ENCODE results near the gene HSPA9. TPM values are rescaled to one million over a fixed set of nuclear protein-coding genes. Genes with fewer than 3 reads are reported as not detected.

HSPA9 gene
- total RNA-seq, 2 donors from 2014 or later: 79.8 to 98.3 TPM

DNA sequence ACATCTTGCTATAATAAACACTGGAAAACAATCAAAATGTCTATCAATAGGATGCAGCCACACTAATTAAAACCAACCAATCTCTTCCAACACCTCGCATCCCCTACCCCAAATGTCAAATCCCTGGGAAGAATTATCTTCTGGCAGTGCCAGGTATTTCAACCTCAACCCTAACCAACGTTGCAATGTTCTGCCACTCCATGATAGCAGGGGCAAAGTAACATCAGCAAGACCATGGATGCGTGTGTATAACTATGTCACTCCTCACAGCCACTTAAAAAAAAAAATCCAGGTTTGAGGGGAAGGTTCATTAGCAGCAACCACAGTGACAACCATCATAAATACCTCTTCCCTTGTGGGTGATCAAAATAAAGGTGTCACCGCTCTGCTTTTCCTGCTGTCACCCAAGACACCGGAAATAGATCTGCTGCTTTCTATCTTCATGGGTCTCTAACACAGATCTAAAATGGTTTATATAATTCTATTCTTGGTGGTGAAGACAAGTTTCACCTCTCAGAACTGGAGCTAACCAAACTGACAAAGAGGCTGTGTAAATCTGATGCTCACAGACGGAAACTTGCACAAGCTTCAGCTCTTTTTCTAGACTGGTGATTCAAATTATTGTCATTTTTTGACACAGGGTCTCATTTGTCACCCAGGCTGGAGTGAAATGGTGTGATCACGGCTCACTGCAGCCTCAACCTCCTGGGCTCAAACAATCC, 9.9 kb downstream of the HSPA9 start:
- Histone ChIP-seq H3K4me3 (no peak overlapping the region), H3K36me3 (replicated peaks in 1 of 2; ENCODE audit: insufficient read depth in 1 of 2, low read depth in 2 of 2) (peaks cover 6 to 42% of the 10 kb centered on the region in 2 donors), H3K4me1 (no peaks in the 10 kb centered on the region), H3K9me3 (no peaks in the 10 kb centered on the region), H3K27me3 (no peaks in the 10 kb centered on the region), H3K27ac (no peak overlapping the region)
- no peak for TF ChIP-seq POLR2A (IDR thresholded peaks at IDR 0.05)
- TF ChIP-seq, protein P1, sequence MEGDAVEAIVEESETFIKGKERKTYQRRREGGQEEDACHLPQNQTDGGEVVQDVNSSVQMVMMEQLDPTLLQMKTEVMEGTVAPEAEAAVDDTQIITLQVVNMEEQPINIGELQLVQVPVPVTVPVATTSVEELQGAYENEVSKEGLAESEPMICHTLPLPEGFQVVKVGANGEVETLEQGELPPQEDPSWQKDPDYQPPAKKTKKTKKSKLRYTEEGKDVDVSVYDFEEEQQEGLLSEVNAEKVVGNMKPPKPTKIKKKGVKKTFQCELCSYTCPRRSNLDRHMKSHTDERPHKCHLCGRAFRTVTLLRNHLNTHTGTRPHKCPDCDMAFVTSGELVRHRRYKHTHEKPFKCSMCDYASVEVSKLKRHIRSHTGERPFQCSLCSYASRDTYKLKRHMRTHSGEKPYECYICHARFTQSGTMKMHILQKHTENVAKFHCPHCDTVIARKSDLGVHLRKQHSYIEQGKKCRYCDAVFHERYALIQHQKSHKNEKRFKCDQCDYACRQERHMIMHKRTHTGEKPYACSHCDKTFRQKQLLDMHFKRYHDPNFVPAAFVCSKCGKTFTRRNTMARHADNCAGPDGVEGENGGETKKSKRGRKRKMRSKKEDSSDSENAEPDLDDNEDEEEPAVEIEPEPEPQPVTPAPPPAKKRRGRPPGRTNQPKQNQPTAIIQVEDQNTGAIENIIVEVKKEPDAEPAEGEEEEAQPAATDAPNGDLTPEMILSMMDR (IDR thresholded peaks at IDR 0.05): no peak
- WGBS, 2 donors: 76 to 83% methylated on average over 7 of the region's 7 CpGs
- ATAC-seq (no peak), DNase-seq (no peak)
- intact Hi-C loops (cut with DNase I): no loop called here

DNA sequence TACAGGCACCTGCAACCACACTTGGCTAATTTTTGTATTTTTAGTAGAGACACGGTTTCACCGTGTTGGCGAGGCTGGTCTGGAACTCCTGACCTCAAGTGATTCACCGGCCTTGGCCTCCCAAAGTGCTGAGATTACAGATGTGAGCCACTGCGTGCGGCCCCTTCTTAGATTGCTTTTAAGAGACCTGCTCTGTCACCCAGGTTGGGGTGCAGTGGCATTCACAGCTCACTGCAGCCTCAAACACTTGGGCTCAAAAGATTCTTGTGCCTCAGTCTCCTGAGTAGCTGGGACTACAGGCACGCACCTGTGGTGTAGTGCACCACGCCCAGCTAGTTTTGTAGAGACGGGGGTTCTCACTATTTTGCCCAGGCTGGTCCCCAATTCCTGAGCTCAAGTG, 11.0 kb downstream of the HSPA9 start:
- H3K4me1 ChIP-seq: no peaks in the 10 kb centered on the region
- no peaks in the 10 kb centered on the region for H3K27me3 ChIP-seq
- intact Hi-C loops (cut with DNase I): no loop called here
- ATAC-seq (no peak), DNase-seq (no peak)
- no peak overlapping the region for H3K4me3 ChIP-seq
- WGBS, 2 donors: 71 to 80% methylated on average over 3 to 9 of the region's 9 CpGs
- no peak for TF ChIP-seq POLR2A (IDR thresholded peaks at IDR 0.05)
- TF ChIP-seq, protein P1 (IDR thresholded peaks at IDR 0.05): no peak
- peaks cover 6 to 37% of the 10 kb centered on the region in 2 donors for H3K36me3 ChIP-seq (replicated peaks in 1 of 2; ENCODE audit: insufficient read depth in 1 of 2, low read depth in 2 of 2)
- no peaks in the 10 kb centered on the region for H3K9me3 ChIP-seq
- H3K27ac ChIP-seq: no peak overlapping the region

DNA sequence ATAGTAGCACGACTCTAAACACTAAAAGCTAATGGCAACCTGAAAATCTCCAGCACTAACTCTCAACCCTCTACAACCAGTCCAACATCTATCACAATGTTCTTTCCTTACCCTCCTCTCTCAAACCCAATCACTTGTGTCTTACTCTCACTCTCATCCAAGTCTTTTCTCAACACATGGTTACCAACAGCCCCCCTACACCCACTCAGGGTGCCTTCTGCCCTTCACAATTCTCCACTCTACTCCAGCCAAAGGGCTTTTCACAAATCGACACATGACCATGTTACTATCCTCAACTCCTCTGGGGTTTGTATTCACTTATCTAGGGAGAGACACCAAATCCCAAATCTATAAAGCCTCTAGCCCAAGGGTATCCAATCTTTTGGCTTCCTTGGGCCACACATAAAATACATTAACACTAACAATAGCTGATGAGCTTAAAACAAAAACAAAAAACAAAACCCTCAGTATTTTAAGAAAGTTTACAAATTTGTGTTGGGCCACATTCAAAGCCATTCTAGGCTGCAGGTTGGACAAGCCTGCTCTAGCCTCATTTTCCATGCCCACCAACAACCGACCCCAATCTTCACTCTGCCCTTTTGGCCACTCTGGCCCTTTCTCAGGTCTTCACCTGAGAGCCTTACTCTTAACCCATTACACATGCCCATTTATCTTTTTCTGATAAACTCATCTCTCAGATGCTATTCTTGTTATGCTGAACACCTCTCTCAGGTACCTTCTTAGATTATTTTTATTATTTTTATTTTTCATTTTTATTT, 11.7 kb downstream of the HSPA9 start:
- no peak for DNase-seq
- Histone ChIP-seq H3K4me3 (no peak overlapping the region), H3K36me3 (replicated peaks in 1 of 2; ENCODE audit: insufficient read depth in 1 of 2, low read depth in 2 of 2) (peaks cover 6 to 39% of the 10 kb centered on the region in 2 donors), H3K9me3 (no peaks in the 10 kb centered on the region), H3K27ac (no peak overlapping the region), H3K27me3 (no peaks in the 10 kb centered on the region), H3K4me1 (no peaks in the 10 kb centered on the region)
- 67% methylated on average over 3 of the region's 3 CpGs for WGBS, 2 donors
- ATAC-seq: no peak
- intact Hi-C loops (cut with DNase I): no loop called here
- TF ChIP-seq POLR2A (IDR thresholded peaks at IDR 0.05): no peak
- TF ChIP-seq, protein P1 (IDR thresholded peaks at IDR 0.05): no peak

DNA sequence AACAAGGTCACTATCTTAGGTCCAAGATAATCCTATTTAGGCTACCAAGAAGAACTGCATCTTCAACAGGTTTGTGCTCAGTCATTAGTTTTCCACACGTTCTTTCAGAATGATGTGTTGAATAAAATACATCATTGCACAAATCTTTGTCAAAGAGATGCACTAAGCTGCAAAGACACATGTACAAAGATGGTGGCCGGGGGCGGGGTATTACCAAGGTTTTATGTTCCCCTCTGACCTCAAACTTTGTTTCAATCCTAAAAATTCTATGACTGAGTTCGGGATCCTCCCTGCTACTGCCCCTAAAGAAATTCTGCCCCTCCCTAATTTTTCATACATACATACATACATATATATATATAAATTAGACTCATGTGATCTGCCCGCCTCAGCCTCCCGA, 14.2 kb downstream of the HSPA9 start:
- Histone ChIP-seq H3K9me3 (no peaks in the 10 kb centered on the region), H3K4me3 (no peak overlapping the region), H3K4me1 (no peaks in the 10 kb centered on the region), H3K27me3 (no peaks in the 10 kb centered on the region), H3K27ac (no peak overlapping the region), H3K36me3 (replicated peaks in 1 of 2; ENCODE audit: insufficient read depth in 1 of 2, low read depth in 2 of 2) (peaks cover 11 to 39% of the 10 kb centered on the region in 2 donors)
- ATAC-seq (no peak), DNase-seq (no peak)
- intact Hi-C loops (cut with DNase I): no loop called here
- 90 to 93% methylated on average over 6 of the region's 6 CpGs for WGBS, 2 donors
- no peak for TF ChIP-seq POLR2A (IDR thresholded peaks at IDR 0.05)
- TF ChIP-seq, protein P1 (IDR thresholded peaks at IDR 0.05): no peak
